HCT116 (cell line): Measurements from ENCODE around the gene NCKAP5.

Experiments
- CEBPB ChIP-seq: IDR thresholded peaks from 2 replicates; pipeline ENCODE4 v1.6.1; 2012; ENCODE audit warnings: low read depth
- EZH2 ChIP-seq: fragments of 200-600 bp; sonication (generic); IDR thresholded peaks from 2 replicates; pipeline ENCODE4 v1.6.1; 2017; ENCODE audit warnings: antibody characterized with exemption, mixed run types
- JUND ChIP-seq: IDR thresholded peaks from 2 replicates; pipeline ENCODE4 v1.6.1; 2012
- POLR2A ChIP-seq: IDR thresholded peaks from 2 replicates; pipeline ENCODE4 v1.7.0; 2011; ENCODE audit warnings: borderline replicate concordance; ENCODE audit not compliant: insufficient read depth, insufficient read length; ENCODE audit errors: extremely low read depth
- REST ChIP-seq: IDR thresholded peaks from 2 replicates; pipeline ENCODE4 v1.6.1; 2012; ENCODE audit warnings: low read depth
- SP1 ChIP-seq: IDR thresholded peaks from 2 replicates; pipeline ENCODE4 v1.6.1; 2012; ENCODE audit warnings: low read depth
- TF ChIP-seq, protein P1 (sequence below), 3 experiments: fragments of 200-600 bp in 1 of 3; sonication (generic) in 1 of 3; IDR thresholded peaks in 2 of 3; conservative IDR thresholded peaks in 1 of 3; 2 replicates each; pipeline ENCODE4 v1.5.1; 2012 to 2017; ENCODE audit warnings: low read depth in 2 of 3, low read length in 2 of 3, antibody characterized with exemption in 1 of 3, borderline replicate concordance in 1 of 3, control low read depth in 1 of 3, mild to moderate bottlenecking in 1 of 3, mixed read lengths in 1 of 3, mixed run types in 1 of 3, moderate library complexity in 1 of 3; ENCODE audit not compliant: insufficient read depth in 1 of 3

GRCh38 chr2:133484106-133484505 lies 84.2 kb downstream of the NCKAP5 start:
- TF ChIP-seq JUND: no peak
- TF ChIP-seq, protein P1, sequence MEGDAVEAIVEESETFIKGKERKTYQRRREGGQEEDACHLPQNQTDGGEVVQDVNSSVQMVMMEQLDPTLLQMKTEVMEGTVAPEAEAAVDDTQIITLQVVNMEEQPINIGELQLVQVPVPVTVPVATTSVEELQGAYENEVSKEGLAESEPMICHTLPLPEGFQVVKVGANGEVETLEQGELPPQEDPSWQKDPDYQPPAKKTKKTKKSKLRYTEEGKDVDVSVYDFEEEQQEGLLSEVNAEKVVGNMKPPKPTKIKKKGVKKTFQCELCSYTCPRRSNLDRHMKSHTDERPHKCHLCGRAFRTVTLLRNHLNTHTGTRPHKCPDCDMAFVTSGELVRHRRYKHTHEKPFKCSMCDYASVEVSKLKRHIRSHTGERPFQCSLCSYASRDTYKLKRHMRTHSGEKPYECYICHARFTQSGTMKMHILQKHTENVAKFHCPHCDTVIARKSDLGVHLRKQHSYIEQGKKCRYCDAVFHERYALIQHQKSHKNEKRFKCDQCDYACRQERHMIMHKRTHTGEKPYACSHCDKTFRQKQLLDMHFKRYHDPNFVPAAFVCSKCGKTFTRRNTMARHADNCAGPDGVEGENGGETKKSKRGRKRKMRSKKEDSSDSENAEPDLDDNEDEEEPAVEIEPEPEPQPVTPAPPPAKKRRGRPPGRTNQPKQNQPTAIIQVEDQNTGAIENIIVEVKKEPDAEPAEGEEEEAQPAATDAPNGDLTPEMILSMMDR (IDR thresholded peaks at IDR 0.05 in 2 of 3, conservative IDR thresholded peaks at IDR 0.05 in 1 of 3; ENCODE audit: borderline replicate concordance in 1 of 3, insufficient read depth in 1 of 3, low read depth in 2 of 3, low read length in 2 of 3): no peak
- no peak for TF ChIP-seq POLR2A
- no peak for TF ChIP-seq SP1
- TF ChIP-seq CEBPB: no peak
- no peak for TF ChIP-seq EZH2
- no peak for TF ChIP-seq REST
